ENCODE measurements around the gene EID2B. TPM values are rescaled to one million over a fixed set of nuclear protein-coding genes. Genes with fewer than 3 reads are reported as not detected.

EID2B gene
- total RNA-seq, 6 experiments from 2014 or later, result 0.18 to 0.78 (median 0.46) TPM

DNA sequence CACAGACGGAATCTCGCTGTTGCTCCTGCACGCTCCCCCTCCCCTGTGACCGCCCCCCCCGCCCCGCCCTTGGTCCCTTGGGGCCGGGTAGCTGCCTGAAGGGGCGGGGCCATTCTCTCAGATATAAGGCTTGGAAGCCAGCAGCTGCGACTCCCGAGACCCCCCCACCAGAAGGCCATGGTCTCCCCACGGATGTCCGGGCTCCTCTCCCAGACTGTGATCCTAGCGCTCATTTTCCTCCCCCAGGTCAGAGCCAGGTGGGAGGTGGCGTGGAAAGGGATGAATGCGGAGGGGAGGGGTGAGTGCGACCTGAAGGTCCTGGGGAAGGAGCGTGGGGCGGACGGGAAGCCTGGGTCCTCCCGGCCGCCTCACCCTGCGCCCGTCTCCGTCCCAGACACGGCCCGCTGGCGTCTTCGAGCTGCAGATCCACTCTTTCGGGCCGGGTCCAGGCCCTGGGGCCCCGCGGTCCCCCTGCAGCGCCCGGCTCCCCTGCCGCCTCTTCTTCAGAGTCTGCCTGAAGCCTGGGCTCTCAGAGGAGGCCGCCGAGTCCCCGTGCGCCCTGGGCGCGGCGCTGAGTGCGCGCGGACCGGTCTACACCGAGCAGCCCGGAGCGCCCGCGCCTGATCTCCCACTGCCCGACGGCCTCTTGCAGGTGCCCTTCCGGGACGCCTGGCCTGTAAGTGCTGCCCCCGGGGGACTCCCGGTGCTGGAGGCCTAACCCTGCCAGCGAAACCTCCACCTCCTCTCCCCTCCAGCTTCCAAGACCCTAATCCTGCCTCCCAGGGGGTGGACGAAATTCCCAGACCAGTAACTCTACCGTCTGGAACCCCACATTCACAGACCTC, 33.6 kb downstream of the EID2B start, which contains the start of gene DLL3:
TSS of gene DLL3 (plus strand) at position 150 of the 845 bp plus-strand sequence. CDS start at position 178, 28 bp downstream.
- ATAC-seq (peak in 2 of 4 donors; percentile 7), DNase-seq (no peak)
- WGBS (ENCODE audit: insufficient coverage, low coverage, low lambda C conversion rate, missing lambda C conversion rate), result 2% methylated on average over 29 of the region's 60 CpGs
- H3K4me1 ChIP-seq, result peaks cover 0 to 4% (median 0%) of the 10 kb centered on the region in 4 donors
- no peaks in the 10 kb centered on the region for H3K36me3 ChIP-seq
- H3K4me3 ChIP-seq, result no peak within 1 kb of the TSS
- intact Hi-C loops (cut with DNase I), result no loop called here
- H3K27me3 ChIP-seq, result peaks cover 0 to 13% of the 10 kb centered on the region in 2 donors
- no peak within 1 kb of the TSS for H3K27ac ChIP-seq
- H3K9me3 ChIP-seq, result no peaks in the 10 kb centered on the region
- TF ChIP-seq, protein P1, sequence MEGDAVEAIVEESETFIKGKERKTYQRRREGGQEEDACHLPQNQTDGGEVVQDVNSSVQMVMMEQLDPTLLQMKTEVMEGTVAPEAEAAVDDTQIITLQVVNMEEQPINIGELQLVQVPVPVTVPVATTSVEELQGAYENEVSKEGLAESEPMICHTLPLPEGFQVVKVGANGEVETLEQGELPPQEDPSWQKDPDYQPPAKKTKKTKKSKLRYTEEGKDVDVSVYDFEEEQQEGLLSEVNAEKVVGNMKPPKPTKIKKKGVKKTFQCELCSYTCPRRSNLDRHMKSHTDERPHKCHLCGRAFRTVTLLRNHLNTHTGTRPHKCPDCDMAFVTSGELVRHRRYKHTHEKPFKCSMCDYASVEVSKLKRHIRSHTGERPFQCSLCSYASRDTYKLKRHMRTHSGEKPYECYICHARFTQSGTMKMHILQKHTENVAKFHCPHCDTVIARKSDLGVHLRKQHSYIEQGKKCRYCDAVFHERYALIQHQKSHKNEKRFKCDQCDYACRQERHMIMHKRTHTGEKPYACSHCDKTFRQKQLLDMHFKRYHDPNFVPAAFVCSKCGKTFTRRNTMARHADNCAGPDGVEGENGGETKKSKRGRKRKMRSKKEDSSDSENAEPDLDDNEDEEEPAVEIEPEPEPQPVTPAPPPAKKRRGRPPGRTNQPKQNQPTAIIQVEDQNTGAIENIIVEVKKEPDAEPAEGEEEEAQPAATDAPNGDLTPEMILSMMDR (IDR thresholded peaks at IDR 0.05), result no peak
- TF ChIP-seq POLR2A (IDR thresholded peaks at IDR 0.05), result no peak

DNA sequence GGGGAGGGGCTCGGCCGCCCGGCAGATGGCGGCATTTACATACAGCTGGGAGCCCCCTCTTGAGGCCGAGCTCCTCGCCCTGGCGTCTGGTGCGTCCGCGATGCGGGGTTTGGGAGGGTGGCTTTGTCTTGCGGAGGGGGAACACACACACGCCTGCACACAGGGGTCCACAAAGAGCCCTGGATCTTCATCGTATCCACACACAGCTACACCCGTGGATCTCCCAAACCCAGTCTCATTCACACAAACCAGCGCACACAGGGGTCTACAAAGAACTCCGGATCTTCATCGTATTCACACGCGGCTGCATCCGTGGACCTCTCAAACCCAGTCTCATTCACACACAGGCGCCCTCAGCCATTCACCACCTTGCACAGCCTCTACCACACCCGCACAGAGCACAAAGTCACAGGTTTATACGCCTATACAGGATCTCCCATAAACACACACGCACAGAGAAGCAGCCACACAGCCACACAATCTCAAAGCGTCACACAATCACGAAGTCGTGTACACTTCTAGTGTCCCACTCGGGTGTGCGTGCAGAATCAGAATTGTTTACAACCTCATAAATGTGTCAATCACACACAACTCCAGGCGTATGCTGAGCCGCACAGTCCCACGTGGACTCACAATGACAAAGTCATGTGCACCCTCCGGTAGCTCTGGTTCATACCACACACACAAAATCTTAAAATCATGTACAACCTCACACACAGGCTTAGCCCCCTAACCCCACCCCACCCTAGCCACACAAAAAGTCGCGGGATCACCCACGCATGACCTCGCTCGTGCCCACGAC, 34.5 kb downstream of the EID2B start:
- intact Hi-C loops (cut with DNase I), result no loop called here
- Histone ChIP-seq H3K4me3 (no peak overlapping the region), H3K36me3 (no peaks in the 10 kb centered on the region), H3K27me3 (peaks cover 0 to 13% of the 10 kb centered on the region in 2 donors), H3K9me3 (no peaks in the 10 kb centered on the region), H3K27ac (no peak overlapping the region), H3K4me1 (peaks cover 0 to 4% (median 0%) of the 10 kb centered on the region in 4 donors)
- TF ChIP-seq, protein P1 (IDR thresholded peaks at IDR 0.05), result peak in 1 of 4 donors; percentile 34
- no peak for TF ChIP-seq POLR2A (IDR thresholded peaks at IDR 0.05)
- ATAC-seq (peak; percentile 24 to 81 (median 57)), DNase-seq (no peak)
- 1% methylated on average over 23 of the region's 40 CpGs for WGBS (ENCODE audit: insufficient coverage, low coverage, low lambda C conversion rate, missing lambda C conversion rate)

DNA sequence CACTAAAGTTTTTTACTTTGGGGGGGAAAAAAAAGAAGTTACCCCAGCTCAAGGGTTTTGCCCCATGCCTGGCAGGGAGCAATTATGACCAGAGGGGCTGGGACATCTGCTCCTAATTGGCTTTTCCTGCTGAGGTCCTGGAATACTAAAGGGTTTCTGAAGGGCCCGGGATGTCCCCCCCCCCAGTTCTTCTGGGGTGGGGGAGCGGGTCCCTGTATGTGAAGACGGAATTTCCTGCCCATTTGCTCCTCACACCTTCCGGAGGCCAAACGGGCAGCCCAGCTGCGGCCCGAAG, 35.0 kb downstream of the EID2B start:
- Histone ChIP-seq H3K27me3 (peaks cover 0 to 13% of the 10 kb centered on the region in 2 donors), H3K27ac (no peak overlapping the region), H3K4me3 (no peak overlapping the region), H3K36me3 (no peaks in the 10 kb centered on the region), H3K4me1 (peaks cover 0 to 4% (median 0%) of the 10 kb centered on the region in 4 donors), H3K9me3 (no peaks in the 10 kb centered on the region)
- DNase-seq, result no peak
- intact Hi-C loops (cut with DNase I), result no loop called here
- 0% methylated on average over 1 of the region's 7 CpGs for WGBS (ENCODE audit: insufficient coverage, low coverage, low lambda C conversion rate, missing lambda C conversion rate)
- ATAC-seq, result no peak
- TF ChIP-seq POLR2A (IDR thresholded peaks at IDR 0.05), result no peak
- TF ChIP-seq, protein P1 (IDR thresholded peaks at IDR 0.05), result no peak

DNA sequence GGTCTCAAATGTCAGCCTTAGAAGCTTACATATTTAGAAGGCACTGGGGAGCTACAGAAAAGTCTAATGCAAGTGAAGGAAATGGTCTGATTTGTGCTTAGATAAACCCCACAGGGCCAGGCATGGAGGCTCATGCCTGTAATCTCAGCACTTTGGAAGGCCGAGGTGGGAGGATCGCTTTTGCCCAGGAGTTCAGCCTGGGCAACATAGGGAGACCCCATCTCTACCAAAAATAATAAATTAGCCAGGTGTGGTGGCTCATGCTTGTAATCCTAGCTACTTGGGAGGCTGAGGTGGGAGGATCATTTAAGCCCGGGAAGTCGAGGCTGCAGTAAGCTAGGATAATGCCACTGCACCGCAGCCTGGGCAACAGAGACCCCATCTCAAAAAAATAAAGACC, 36.6 kb downstream of the EID2B start:
- H3K4me3 ChIP-seq, result no peak overlapping the region
- ATAC-seq, result no peak
- H3K9me3 ChIP-seq, result no peaks in the 10 kb centered on the region
- H3K36me3 ChIP-seq, result peaks cover 0 to 2% (median 0%) of the 10 kb centered on the region in 4 donors
- H3K27ac ChIP-seq, result no peak overlapping the region
- peaks cover 0 to 4% (median 0%) of the 10 kb centered on the region in 4 donors for H3K4me1 ChIP-seq
- intact Hi-C loops (cut with DNase I), result no loop called here
- no peak for DNase-seq
- WGBS (ENCODE audit: insufficient coverage, low coverage, low lambda C conversion rate, missing lambda C conversion rate), result 48% methylated on average over 4 of the region's 5 CpGs
- TF ChIP-seq, protein P1 (IDR thresholded peaks at IDR 0.05), result no peak
- TF ChIP-seq POLR2A (IDR thresholded peaks at IDR 0.05), result no peak
- peaks cover 0 to 13% of the 10 kb centered on the region in 2 donors for H3K27me3 ChIP-seq
